GM19463 (cell line): ENCODE results near the gene NDUFA3.

Source experiments
- ATAC-seq: cut with Tn5 transposase; IDR thresholded peaks from one replicate; pipeline ENCODE4 v1.9.1; 2021; ENCODE audit warnings: mild to moderate bottlenecking, moderate library complexity; ENCODE audit not compliant: unreplicated experiment

Gene NDUFA3

DNA sequence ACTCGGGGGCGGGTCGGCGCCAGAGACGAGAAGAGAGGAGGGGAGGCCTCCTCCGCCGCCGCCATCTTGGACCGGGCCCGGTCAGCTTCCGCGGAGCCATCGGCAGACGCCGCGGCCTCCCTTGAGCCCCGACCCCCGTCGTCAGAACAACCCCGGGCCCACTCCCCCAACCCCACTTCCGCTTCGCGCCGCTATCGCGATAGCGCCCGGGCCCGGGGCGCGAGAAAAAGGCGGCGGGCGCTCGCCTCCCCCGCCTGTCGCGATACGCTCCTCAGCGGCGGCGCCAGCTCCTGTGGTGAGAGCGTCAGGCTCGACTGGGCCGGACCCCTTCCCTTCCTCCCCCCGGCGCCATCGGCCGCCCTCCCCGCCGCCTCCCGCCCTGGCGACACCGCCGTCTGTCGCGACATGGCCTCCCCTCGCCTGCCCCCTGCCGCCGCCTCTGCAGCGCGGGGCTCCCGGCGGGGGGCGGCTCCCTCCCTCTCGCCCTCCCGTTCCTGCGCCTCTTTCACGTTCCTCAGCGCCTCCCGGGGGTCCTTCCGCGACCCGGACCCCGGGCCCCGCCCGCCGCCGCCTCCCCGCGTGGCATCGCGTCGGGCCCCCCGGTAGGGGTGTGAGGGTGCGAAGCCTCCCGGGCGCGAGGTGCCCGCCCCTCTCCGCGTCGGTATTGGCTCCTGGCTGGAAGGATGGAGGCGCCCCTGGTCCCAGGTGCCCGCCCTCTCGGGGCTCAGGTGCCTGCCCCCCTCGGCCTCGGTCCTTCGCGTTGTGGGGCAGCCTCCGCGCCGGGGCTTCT is 35.2 kb downstream of the NDUFA3 start, which contains the start of gene CNOT3:
CNOT3 (plus strand) TSS at position 64 of the 790 bp plus-strand sequence. CDS start 5,217 bp downstream, outside the sequence.
- no peak for ATAC-seq

DNA sequence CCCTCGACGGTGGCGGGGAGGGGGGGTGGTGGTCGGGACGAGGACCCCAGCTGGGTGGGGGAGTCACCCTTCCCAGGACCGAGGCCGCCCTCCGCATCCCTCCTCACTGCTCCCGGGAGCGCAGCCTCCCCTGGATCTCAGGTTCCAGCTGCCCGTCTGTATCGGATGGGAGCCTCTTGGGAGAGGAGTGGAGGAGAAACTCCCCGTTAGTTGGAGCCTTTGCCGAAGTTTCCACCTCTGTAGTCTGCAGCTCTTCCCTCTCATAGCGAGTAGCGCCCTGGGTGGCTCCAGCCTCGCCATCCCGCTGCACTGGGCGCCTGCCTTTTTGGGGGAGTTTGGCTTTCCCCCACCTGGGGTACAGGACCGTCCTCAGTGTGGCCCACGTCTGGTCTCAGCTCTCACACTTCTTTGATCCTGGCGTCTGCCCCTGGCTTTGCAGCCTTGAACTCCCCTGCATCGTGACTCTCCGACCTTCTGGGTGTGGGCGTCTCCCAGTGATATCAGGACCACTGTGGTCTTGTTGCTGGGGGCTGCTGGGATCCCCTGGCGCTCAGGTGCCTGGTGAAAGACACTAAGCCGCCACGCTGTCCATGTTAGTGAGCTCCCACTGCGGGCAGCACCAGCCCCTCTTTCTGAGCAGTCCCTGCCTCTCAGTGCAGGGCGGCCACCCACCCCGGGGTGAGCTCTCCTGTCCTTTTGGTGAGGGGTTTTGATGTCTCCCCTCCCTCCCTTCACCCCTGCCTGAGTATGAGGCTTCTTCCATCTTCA is 36.0 kb downstream of the NDUFA3 start:
- ATAC-seq, result no peak

DNA sequence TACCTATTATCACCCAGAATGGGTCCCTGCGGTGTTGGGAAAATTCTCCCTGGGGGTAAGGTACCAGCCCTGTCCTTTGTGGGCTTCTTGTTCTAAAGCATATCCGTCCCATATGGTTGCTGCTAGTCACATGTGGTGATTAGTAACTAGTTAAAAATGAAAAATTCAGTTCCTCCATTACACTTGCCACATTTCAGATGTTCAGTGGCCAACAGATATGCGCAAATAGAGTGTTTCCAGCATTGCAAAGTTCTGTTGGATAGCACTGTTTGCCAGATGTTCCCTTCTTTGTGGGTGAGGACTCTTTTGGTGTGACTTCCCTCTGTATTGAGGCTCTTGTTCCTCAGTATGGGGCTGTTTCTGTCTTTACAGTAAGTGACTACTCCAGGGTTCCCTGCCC is 38.7 kb downstream of the NDUFA3 start:
- no peak for ATAC-seq

DNA sequence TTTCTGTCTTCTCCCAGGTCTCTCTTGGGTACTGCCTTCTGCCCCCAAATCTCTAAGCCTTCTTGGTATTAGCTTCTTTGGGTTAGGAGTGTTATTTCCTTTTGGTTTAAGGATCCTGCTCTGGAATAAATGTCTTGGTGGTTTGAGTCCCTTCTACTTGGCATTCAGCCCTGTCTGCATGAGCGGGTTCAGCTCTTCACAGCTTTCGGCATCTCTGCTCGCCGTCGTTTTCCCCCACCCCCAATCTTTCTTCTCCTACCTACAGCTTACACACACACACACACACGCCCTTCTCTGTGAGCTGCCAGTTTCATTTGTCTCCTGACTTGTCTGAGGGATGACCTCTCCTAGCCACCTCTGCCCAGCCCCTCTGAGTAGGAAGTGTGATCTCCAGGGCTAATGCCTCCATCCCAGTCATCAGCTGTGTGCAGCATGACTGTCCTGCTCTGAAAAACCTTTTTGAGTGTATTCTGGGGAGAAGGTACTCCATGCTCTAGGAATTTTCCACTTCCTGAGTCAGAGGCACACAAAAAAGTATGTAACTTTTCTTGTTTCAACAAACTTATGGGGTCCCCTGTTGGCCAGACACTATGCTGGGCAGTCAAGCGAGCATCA is 39.6 kb downstream of the NDUFA3 start:
- no peak for ATAC-seq

DNA sequence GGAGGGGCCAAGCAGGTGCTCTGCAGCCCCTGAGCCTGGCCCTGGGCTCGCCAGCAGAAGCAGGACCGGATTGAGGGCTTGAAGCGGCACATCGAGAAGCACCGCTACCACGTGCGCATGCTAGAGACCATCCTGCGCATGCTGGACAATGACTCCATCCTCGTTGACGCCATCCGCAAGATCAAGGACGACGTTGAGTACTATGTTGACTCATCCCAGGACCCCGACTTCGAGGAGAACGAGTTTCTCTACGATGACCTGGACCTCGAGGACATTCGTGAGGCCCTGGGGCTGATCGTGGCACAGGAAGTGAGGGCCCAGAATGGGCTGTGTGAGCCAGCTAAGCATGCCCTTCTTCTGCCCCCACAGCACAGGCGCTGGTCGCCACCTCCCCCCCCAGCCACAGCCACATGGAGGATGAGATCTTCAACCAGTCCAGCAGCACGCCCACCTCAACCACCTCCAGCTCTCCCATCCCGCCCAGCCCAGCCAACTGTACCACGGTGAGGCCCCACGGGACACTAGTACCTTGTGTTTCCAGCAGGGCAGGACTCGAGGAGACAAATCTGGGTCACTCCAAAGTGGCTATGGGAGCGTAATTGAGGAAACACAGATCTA is 43.0 kb downstream of the NDUFA3 start:
- ATAC-seq, result no peak

DNA sequence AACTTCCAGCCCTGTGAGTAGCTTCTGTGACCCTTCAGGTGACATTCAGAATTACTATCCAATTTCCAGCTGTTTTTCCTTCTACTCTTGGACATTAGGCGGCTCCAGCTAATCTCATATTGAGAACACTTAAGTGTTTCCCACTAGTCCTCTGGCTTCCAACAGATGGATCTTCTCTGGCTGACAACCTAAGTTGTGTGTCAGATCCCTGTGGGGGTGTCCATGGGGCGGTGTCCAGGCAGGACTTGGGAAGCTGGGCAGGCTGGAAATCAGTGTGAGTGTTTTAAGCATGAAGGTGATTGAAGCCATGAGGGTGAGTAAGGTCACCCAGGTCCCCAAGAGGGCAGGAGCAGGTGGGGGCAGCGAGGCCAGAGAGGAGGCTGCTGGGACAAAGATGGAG is 45.0 kb downstream of the NDUFA3 start:
- ATAC-seq, result no peak

DNA sequence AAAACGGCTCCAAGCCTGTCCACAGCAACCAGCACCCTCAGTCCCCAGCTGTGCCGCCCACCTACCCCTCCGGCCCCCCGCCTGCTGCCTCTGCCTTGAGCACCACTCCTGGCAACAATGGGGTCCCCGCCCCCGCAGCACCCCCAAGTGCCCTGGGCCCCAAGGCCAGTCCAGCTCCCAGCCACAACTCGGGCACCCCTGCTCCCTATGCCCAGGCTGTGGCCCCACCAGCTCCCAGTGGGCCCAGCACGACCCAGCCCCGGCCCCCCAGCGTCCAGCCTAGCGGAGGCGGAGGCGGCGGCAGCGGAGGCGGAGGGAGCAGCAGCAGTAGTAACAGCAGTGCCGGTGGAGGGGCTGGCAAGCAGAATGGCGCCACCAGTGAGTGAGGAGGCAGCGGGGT is 45.5 kb downstream of the NDUFA3 start:
- ATAC-seq, result no peak

DNA sequence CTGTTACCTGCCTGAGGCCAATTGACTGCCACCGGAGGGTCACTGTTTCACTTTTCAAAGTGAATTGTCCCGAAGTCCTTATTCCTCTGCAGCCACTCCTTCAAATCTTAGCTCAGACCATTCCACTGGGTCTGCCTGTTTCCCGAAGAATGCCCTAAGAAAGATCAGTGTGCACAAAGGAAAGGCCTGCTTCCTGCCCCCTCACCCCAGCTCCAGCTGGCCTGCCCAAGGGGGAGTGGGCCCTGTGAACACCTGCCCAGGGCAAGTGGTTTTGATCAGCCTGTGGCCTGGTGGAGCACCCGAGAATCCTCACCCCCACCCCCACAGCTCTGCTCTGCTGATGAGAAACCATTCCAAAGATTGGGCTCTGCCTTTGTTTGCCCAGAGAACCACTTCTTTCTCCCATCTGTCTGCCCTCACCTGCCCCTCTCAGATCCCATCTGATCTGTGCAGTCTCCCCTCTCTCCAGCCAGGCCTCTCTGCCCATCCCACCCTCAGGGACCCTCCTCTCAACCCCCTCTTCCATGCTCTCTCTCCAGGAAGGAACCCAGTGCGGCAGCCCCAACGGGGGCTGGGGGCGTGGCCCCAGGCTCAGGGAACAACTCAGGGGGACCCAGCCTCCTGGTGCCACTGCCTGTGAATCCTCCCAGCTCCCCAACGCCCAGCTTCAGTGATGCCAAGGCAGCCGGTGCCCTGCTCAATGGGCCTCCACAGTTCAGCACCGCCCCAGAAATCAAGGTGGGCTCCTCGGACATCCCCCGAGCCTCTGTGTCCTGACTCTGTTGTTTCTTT is 46.6 kb downstream of the NDUFA3 start:
- ATAC-seq, result no peak

DNA sequence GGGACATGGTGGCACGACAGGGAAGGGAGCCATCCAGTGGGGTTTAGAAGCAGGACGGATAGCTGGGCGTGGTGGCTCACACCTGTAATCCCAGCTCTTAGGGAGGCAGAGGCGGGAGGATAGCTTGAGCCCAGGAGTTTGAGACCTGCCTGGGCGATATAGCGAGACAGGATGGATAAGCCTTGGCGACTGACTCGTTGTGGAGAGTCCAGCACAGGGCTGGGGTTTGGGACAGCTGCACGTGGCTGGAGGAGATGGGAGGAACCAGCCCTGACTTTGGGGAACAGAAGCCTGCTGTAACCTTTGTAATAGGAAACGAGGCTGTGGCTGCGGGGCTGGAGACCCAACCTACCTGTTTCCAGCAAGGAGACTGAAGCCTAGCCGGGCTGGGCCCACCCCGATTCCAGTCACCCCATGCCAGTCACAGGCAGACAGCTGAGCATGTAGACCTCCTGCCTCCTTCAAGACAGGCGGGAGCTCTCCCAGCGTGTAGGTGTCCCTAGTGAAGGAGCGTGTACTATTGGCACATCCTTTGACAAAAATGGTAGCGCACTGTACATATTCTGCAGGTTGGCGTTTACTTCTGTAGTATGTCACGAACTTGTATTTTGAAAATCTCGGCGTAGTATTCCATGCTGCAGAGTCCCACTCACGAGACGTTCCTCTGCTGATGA is 48.8 kb downstream of the NDUFA3 start:
- ATAC-seq, result no peak

DNA sequence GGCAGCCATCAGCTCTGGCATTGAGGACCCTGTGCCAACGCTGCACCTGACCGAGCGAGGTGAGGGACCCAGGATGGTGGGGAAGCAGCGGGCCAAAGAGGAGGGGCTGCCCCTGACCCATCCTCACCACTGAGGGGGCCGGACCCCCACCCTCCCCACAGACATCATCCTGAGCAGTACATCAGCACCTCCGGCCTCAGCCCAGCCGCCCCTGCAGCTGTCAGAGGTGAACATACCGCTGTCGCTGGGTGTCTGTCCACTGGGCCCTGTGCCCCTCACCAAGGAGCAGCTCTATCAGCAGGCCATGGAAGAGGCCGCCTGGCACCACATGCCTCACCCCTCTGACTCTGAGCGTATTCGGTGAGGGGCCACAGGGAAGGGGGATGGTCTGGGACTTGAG is 49.6 kb downstream of the NDUFA3 start:
- ATAC-seq, result no peak

DNA sequence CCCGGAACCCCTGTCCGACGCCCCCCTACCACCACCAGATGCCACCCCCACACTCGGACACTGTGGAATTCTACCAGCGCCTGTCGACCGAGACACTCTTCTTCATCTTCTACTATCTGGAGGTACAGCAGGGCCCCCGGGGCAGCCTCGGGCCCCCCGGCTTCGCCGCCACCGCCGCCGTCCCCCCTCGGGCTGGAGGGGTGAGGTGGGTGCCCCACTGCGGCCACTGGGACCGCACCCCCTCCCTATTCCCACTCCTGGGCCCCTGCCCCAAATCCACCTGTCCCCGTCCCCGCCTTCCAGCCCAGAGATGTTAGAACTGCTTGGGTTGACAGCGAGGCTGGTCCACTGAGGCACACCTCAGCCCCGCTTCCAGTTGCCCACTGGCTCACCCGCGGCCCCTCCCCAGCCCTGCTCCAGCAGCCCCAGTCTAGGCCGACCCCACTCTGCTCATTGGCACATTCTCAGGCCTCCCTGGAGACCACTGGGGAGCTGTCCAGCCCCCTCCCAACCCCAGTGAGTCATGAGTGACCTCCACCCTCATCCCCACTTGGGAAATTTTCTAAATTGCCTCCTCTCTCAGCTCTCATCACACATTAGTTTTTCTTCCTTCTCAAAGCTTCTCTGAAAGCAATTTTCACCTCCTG is 50.3 kb downstream of the NDUFA3 start:
- no peak for ATAC-seq

DNA sequence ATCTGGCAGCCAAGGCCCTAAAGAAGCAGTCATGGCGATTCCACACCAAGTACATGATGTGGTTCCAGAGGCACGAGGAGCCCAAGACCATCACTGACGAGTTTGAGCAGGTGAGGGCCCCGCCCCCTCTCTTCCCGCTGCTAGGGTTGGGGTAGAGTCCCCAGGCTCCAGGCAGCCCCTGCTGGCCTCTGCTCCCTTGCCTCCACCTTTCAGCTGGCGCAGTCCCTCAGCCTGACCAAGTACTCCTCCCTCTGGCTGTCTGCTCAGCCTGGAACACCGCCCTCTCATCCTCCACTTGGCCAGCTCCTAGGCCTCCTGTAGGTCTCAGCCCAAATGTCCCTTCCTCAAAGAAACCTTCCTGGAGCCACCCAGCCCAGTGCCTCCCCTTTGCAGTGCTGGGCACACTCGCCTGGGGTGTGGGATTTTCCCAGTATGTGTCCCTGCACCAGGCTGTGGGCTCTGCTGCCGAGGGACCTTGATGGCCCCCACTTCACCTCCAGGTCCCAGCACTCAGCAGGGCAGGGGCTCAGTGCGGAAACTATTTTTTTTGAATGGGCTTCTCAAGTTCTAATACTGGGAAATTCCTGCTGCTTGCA is 51.2 kb downstream of the NDUFA3 start:
- ATAC-seq, result no peak

DNA sequence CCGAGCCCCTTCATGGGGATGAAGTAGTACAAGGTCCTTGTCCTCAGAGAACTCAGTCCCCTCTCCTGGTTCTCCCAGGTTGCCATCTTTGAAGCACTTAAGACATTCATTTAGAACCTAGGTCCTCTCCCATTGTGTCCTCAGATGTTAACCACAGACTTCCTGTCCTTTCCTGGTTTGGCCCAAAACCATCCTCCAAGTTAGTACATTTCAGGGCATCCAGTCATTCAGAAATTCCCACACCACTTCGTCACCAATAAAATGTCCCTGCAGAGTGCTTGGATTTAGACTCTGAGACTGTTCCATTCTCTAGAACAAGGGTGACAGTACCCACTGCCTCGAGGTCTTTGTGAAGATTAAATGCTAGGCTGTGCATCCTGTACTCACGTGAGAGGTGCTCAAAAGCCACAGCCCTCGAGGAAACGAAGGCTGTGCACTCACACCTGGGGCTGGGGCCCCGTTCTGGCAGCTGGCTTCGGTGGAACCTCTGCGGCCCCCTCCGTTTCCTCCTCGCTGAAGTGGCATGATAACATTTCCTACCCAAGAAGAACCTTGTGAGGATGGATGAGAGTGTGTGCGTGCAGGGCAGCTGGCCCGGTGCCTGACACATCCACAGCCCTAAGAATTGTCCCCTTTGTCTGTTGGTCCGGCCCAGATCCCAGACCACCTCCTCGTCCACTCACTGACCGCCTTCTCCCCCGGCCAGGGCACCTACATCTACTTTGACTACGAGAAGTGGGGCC is 52.1 kb downstream of the NDUFA3 start:
- ATAC-seq, result no peak

DNA sequence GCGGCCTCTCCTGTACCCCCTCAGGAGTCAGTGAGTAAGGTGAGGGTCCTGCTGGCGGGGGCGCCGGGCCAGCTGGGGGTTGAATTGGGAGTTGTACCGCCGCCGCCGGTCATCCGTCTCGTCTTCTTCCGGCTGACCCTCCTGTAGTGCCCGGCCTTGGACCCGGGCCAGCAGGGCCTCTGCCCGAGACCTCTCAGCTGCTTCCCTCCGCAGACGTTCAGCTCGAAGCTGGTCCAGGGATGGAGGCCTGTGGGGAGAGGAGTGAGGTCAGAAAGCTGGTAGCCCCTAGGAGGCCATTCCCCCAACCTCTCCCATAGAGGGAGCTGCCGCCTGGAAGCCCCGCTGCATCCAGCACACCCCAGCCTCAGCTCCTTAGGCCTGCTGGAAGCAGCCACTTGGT is 53.0 kb downstream of the NDUFA3 start:
- no peak for ATAC-seq

DNA sequence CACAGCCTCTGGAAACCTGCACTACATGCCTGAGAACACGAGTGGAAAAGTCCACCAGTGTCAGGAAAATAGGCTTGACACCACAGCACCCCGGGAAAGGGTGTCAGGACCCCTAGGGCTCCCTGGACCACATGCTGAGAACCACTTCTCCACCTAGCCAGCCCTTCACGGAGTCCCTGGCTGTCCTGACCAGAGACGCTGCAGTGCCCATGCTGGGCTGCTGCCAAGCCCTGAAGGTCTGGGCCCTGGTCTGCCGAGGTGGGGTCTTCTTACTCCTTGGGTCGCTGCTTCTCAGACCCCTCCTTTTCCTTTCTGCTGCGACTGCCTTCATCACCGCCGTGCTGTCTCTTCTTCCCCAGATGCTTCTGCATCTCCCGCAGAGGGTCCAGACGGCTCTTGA is 53.8 kb downstream of the NDUFA3 start:
- no peak for ATAC-seq

DNA sequence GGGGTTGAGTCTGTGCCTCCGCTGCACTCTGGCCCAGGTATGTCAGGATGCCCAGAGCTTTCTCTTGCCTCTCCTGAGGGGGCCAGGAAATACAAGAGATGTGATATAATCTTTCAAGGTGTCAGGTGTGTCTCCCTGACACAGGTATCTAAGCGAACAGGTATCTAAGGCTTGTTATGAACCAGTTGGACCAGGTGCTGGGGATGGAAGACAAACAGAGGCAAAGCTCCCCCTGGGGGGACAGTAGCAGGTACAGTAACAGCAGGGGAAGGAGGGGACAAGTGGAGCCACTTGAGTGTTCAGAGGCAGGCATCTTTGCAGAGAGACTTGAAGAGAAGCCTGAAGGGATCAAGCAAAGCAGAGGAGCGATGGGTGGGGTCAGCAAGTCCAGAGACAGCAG is 54.3 kb downstream of the NDUFA3 start:
- ATAC-seq, result no peak
